ENCODE results near the gene SCNN1A.

The SCNN1A gene

DNA sequence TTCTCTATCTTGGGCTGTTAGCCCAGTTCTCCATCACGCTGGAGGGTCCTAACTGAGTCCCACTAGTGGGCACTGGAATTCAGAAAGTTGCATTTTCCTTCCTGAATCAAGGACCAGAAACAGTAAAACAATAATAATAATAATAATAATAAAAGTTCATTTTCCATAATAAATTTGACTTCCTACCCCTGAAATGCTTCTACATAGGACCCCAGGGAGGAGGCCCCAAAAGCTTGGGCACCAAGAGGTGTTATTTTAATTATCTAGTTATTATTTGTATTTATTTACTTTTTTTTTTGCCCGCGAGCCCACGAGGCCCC lies 12.4 kb downstream of the SCNN1A start:
- TF ChIP-seq CSDC2 (CRISPR knock-in tag; IDR thresholded peaks at IDR 0.05) (no peak), BACH2 (CRISPR knock-in tag; IDR thresholded peaks at IDR 0.05; ENCODE audit: borderline replicate concordance) (no peak), ESRRG (CRISPR knock-in tag; IDR thresholded peaks at IDR 0.05) (no peak), TCF4 (CRISPR knock-in tag; IDR thresholded peaks at IDR 0.05; ENCODE audit: borderline replicate concordance) (no peak), ZFP3 (CRISPR knock-in tag; IDR thresholded peaks at IDR 0.05) (no peak), ZNF70 (CRISPR knock-in tag; IDR thresholded peaks at IDR 0.05) (no peak), PPARA (CRISPR knock-in tag; IDR thresholded peaks at IDR 0.05; ENCODE audit: borderline replicate concordance) (no peak), SNAI2 (CRISPR knock-in tag; IDR thresholded peaks at IDR 0.05) (no peak), OSR1 (CRISPR knock-in tag; IDR thresholded peaks at IDR 0.05) (no peak), TOX (CRISPR knock-in tag; IDR thresholded peaks at IDR 0.05; ENCODE audit: borderline replicate concordance) (no peak)
- TF ChIP-seq, protein P1, sequence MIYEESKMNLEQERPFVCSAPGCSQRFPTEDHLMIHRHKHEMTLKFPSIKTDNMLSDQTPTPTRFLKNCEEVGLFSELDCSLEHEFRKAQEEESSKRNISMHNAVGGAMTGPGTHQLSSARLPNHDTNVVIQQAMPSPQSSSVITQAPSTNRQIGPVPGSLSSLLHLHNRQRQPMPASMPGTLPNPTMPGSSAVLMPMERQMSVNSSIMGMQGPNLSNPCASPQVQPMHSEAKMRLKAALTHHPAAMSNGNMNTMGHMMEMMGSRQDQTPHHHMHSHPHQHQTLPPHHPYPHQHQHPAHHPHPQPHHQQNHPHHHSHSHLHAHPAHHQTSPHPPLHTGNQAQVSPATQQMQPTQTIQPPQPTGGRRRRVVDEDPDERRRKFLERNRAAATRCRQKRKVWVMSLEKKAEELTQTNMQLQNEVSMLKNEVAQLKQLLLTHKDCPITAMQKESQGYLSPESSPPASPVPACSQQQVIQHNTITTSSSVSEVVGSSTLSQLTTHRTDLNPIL (CRISPR knock-in tag; IDR thresholded peaks at IDR 0.05; ENCODE audit: low read depth): no peak
- TF ChIP-seq, protein P2, sequence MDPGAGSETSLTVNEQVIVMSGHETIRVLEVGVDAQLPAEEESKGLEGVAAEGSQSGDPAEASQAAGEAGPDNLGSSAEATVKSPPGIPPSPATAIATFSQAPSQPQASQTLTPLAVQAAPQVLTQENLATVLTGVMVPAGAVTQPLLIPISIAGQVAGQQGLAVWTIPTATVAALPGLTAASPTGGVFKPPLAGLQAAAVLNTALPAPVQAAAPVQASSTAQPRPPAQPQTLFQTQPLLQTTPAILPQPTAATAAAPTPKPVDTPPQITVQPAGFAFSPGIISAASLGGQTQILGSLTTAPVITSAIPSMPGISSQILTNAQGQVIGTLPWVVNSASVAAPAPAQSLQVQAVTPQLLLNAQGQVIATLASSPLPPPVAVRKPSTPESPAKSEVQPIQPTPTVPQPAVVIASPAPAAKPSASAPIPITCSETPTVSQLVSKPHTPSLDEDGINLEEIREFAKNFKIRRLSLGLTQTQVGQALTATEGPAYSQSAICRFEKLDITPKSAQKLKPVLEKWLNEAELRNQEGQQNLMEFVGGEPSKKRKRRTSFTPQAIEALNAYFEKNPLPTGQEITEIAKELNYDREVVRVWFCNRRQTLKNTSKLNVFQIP (CRISPR knock-in tag; IDR thresholded peaks at IDR 0.05; ENCODE audit: borderline replicate concordance, low read depth): no peak
- TF ChIP-seq, protein P3, sequence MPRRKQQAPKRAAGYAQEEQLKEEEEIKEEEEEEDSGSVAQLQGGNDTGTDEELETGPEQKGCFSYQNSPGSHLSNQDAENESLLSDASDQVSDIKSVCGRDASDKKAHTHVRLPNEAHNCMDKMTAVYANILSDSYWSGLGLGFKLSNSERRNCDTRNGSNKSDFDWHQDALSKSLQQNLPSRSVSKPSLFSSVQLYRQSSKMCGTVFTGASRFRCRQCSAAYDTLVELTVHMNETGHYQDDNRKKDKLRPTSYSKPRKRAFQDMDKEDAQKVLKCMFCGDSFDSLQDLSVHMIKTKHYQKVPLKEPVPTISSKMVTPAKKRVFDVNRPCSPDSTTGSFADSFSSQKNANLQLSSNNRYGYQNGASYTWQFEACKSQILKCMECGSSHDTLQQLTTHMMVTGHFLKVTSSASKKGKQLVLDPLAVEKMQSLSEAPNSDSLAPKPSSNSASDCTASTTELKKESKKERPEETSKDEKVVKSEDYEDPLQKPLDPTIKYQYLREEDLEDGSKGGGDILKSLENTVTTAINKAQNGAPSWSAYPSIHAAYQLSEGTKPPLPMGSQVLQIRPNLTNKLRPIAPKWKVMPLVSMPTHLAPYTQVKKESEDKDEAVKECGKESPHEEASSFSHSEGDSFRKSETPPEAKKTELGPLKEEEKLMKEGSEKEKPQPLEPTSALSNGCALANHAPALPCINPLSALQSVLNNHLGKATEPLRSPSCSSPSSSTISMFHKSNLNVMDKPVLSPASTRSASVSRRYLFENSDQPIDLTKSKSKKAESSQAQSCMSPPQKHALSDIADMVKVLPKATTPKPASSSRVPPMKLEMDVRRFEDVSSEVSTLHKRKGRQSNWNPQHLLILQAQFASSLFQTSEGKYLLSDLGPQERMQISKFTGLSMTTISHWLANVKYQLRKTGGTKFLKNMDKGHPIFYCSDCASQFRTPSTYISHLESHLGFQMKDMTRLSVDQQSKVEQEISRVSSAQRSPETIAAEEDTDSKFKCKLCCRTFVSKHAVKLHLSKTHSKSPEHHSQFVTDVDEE (CRISPR knock-in tag; IDR thresholded peaks at IDR 0.05): no peak
- TF ChIP-seq, protein P4, sequence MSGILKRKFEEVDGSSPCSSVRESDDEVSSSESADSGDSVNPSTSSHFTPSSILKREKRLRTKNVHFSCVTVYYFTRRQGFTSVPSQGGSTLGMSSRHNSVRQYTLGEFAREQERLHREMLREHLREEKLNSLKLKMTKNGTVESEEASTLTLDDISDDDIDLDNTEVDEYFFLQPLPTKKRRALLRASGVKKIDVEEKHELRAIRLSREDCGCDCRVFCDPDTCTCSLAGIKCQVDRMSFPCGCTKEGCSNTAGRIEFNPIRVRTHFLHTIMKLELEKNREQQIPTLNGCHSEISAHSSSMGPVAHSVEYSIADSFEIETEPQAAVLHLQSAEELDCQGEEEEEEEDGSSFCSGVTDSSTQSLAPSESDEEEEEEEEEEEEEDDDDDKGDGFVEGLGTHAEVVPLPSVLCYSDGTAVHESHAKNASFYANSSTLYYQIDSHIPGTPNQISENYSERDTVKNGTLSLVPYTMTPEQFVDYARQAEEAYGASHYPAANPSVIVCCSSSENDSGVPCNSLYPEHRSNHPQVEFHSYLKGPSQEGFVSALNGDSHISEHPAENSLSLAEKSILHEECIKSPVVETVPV (CRISPR knock-in tag; IDR thresholded peaks at IDR 0.05): no peak
- no peak for ATAC-seq

DNA sequence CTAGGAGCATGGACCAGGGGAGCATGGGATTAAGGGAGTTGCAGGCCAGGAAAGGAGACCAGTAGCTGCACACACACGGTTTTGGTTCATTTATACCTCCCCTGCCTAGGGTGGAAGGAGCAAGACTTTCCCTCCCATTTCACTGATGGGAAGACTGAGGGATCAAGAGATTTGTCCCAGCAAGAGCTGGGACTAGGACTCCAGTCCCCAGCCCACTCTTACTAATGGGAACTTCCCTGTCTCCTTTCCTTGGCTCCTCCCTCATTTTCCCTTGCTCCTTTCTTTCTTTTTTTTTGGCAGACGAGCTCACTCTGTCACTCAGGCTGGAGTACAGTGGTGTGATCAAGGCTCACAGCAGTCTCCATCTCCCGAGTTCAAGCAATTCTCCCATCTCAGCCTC lies 13.0 kb downstream of the SCNN1A start:
- ATAC-seq: no peak
- TF ChIP-seq ESRRG (CRISPR knock-in tag; IDR thresholded peaks at IDR 0.05) (no peak), RARB (CRISPR knock-in tag; IDR thresholded peaks at IDR 0.05) (no peak), ARNTL (CRISPR knock-in tag; IDR thresholded peaks at IDR 0.05; ENCODE audit: borderline replicate concordance, low read depth) (no peak), ZNF565 (CRISPR knock-in tag; conservative IDR thresholded peaks at IDR 0.05; ENCODE audit: low read depth) (no peak), TOX (CRISPR knock-in tag; IDR thresholded peaks at IDR 0.05; ENCODE audit: borderline replicate concordance) (no peak), ZNF70 (CRISPR knock-in tag; IDR thresholded peaks at IDR 0.05) (no peak), SNAI2 (CRISPR knock-in tag; IDR thresholded peaks at IDR 0.05) (no peak), ZFP30 (CRISPR knock-in tag; IDR thresholded peaks at IDR 0.05) (no peak)

DNA sequence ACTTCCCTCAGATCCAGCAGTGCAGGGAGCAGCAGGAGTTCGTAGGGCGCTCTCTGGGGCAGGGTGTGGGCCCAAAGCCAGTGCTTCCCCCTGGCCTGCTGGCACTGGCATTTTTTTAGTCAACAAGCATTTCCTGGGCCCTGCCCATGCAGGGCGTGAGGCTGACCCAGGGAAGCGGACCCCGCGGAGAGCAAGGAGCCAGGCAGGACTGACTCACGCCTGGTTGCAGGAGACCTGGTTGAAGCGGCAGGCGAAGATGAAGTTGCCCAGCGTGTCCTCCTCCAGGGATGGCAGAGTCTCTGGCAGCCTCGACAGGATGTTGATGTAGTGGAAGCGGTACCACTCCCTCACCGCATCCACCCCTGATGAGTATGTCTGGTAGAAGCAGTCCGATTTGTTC lies 13.5 kb downstream of the SCNN1A start:
- ATAC-seq: peak; percentile 57
- TF ChIP-seq, protein P2 (CRISPR knock-in tag; IDR thresholded peaks at IDR 0.05; ENCODE audit: borderline replicate concordance, low read depth): no peak
- no peak for TF ChIP-seq TOX (CRISPR knock-in tag; IDR thresholded peaks at IDR 0.05; ENCODE audit: borderline replicate concordance)
